Ascending aorta (tissue), 2 donors: ENCODE results near the gene CHCT1. TPM values are rescaled to one million over a fixed set of nuclear protein-coding genes. Genes with fewer than 3 reads are reported as not detected.

Experiments used
- DNase-seq, 2 donors: peaks; one replicate each; pipeline ENCODE4 v3.0.0-alpha.2; 2019; ENCODE audit warnings: low spot score in 2 of 2
- H3K27ac ChIP-seq, 2 donors: fragments of 200-600 bp; sonication (generic); one replicate each; pipeline ENCODE4 v1.5.1; 2016 to 2017; ENCODE audit warnings: mild to moderate bottlenecking in 1 of 2
- H3K27me3 ChIP-seq: fragments of 200-600 bp; sonication (generic); one replicate; pipeline ENCODE4 v1.5.1; 2017
- H3K36me3 ChIP-seq, 2 donors: fragments of 200-600 bp; sonication (generic); one replicate each; pipeline ENCODE4 v1.5.1; 2016
- H3K4me1 ChIP-seq, 2 donors: fragments of 200-600 bp; sonication (generic); one replicate each; pipeline ENCODE4 v1.5.1; 2016 to 2017; ENCODE audit warnings: mild to moderate bottlenecking in 1 of 2
- H3K4me3 ChIP-seq, 2 donors: fragments of 200-600 bp; sonication (generic); one replicate each; pipeline ENCODE4 v1.5.1; 2016 to 2017; ENCODE audit warnings: mild to moderate bottlenecking in 1 of 2
- H3K9me3 ChIP-seq, 2 donors: fragments of 200-600 bp; sonication (generic); one replicate each; pipeline ENCODE4 v1.5.1; 2016
- CTCF ChIP-seq, 3 experiments: fragments of 200-600 bp in 2 of 3; fragments of 450-650 bp in 1 of 3; sonication (generic) in 2 of 3; IDR thresholded peaks; one replicate each; pipeline ENCODE4 v1.5.1; 2016 to 2019; ENCODE audit warnings: antibody characterized with exemption in 3 of 3, mild to moderate bottlenecking in 1 of 3, moderate library complexity in 1 of 3
- intact Hi-C: fragments of 100-400 bp; cut with DNase I; formaldehyde crosslinking; loops from one replicate; pipeline ENCODE4 v1.15.1; 2023
- total RNA-seq: library from RNA; depleted of rRNA; stranded (reverse); fragments of >200 nt; gene quantifications from one replicate; pipeline ENCODE4 v1.1.0, GENCODE V29; 2016

CHCT1 gene
- total RNA-seq, 1 donor from 2014 or later: not detected

DNA sequence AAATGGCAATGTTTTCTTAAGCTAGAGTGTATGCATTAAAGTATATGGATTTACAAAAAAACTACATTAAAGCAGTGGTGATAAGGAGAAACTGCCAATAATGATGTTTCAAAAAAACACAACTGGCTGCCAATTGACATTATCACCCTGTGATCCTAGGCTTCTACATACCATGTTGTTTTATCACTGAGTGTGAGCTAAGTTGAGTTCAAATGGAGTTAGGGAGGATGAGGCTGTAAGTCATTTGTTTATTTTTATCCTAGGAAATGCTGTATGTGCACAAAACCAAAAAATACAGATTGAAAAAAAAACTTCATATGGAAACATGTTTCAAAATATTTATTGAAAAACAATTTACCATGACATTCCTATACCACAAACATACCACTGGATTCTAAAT, 22.9 kb downstream of the CHCT1 start:
- no peak for TF ChIP-seq CTCF (IDR thresholded peaks at IDR 0.05)
- no peaks in the 10 kb centered on the region for H3K27me3 ChIP-seq
- H3K4me1 ChIP-seq: peaks cover 0 to 6% of the 10 kb centered on the region in 2 donors
- no peak for DNase-seq
- no peak overlapping the region for H3K27ac ChIP-seq
- no peak overlapping the region for H3K4me3 ChIP-seq
- no peaks in the 10 kb centered on the region for H3K9me3 ChIP-seq
- H3K36me3 ChIP-seq: peaks cover 26 to 41% of the 10 kb centered on the region in 2 donors
- intact Hi-C loops: no loop called here

GRCh38 chr17:60447375-60447774, 25.1 kb downstream of the CHCT1 start:
- Histone ChIP-seq H3K27ac (no peak overlapping the region), H3K27me3 (no peaks in the 10 kb centered on the region), H3K9me3 (no peaks in the 10 kb centered on the region), H3K36me3 (peaks cover 42 to 62% of the 10 kb centered on the region in 2 donors), H3K4me1 (peaks cover 0 to 4% of the 10 kb centered on the region in 2 donors), H3K4me3 (no peak overlapping the region)
- no peak for DNase-seq
- TF ChIP-seq CTCF (IDR thresholded peaks at IDR 0.05): no peak
- intact Hi-C loops: no loop called here

- H3K4me3 ChIP-seq: no peak overlapping the region
- peaks cover 64 to 83% of the 10 kb centered on the region in 2 donors for H3K36me3 ChIP-seq
- H3K9me3 ChIP-seq: no peaks in the 10 kb centered on the region
- no peaks in the 10 kb centered on the region for H3K27me3 ChIP-seq
- H3K4me1 ChIP-seq: no peaks in the 10 kb centered on the region
- intact Hi-C loops: no loop called here
- H3K27ac ChIP-seq: no peak overlapping the region
- no peak for DNase-seq
- TF ChIP-seq CTCF (IDR thresholded peaks at IDR 0.05): no peak
Observed at GRCh38 chr17:60451071-60451470, 28.8 kb downstream of the CHCT1 start.

- no peak overlapping the region for H3K27ac ChIP-seq
- DNase-seq: no peak
- no peak for TF ChIP-seq CTCF (IDR thresholded peaks at IDR 0.05)
- peaks cover 55 to 80% of the 10 kb centered on the region in 2 donors for H3K36me3 ChIP-seq
- no peak overlapping the region for H3K4me3 ChIP-seq
- no peaks in the 10 kb centered on the region for H3K27me3 ChIP-seq
- intact Hi-C loops: no loop called here
- no peaks in the 10 kb centered on the region for H3K9me3 ChIP-seq
- no peaks in the 10 kb centered on the region for H3K4me1 ChIP-seq
Observed at GRCh38 chr17:60451965-60452364, 29.7 kb downstream of the CHCT1 start.

- Histone ChIP-seq H3K4me1 (no peaks in the 10 kb centered on the region), H3K9me3 (no peaks in the 10 kb centered on the region), H3K4me3 (no peak overlapping the region), H3K27ac (no peak overlapping the region), H3K36me3 (peaks cover 58 to 77% of the 10 kb centered on the region in 2 donors), H3K27me3 (no peaks in the 10 kb centered on the region)
- no peak for TF ChIP-seq CTCF (IDR thresholded peaks at IDR 0.05)
- intact Hi-C loops: no loop called here
- DNase-seq: no peak
Observed at GRCh38 chr17:60455378-60455777, 33.1 kb downstream of the CHCT1 start.

DNA sequence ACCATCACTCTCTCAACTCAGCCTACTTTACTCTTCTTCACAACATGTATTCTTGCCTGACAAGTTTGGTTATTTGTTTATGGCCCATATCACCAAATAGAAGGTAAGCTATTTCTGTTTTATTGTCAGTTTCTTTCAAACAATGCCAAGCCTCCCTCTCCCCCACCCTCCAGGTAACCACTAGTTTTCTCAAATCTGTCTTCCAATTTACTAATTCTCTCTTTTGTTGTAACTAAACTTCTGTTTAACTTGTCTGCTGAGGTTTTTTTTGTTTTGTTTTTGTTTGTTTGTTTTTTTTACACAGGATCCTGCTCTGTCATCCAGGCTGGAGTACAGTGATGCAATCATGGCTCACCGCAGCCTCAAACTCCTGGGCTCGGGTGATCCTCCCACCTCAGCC, 34.9 kb downstream of the CHCT1 start:
- no peaks in the 10 kb centered on the region for H3K9me3 ChIP-seq
- H3K4me3 ChIP-seq: no peak overlapping the region
- no peak overlapping the region for H3K27ac ChIP-seq
- H3K36me3 ChIP-seq: peaks cover 56 to 76% of the 10 kb centered on the region in 2 donors
- DNase-seq: no peak
- H3K27me3 ChIP-seq: no peaks in the 10 kb centered on the region
- TF ChIP-seq CTCF (IDR thresholded peaks at IDR 0.05): no peak
- intact Hi-C loops: no loop called here
- no peaks in the 10 kb centered on the region for H3K4me1 ChIP-seq
